CD4-positive, alpha-beta T cell treated with Interleukin-2 at 100 ng/mL for 4 hours (primary cell): ENCODE measurements around the gene CALCOCO1.
A peak's percentile ranks its signal among the peaks of the same experiment; 100 is the strongest.
"Not testable (repeated sequence)": the region's sequence is repeated elsewhere in the genome, so short reads cannot be mapped to it uniquely, and the experiment has no call there.

Experiments
- DNase-seq: peaks from one replicate; pipeline ENCODE4 v3.0.0-alpha.2; 2020; ENCODE audit warnings: low spot score

CALCOCO1 gene

DNA sequence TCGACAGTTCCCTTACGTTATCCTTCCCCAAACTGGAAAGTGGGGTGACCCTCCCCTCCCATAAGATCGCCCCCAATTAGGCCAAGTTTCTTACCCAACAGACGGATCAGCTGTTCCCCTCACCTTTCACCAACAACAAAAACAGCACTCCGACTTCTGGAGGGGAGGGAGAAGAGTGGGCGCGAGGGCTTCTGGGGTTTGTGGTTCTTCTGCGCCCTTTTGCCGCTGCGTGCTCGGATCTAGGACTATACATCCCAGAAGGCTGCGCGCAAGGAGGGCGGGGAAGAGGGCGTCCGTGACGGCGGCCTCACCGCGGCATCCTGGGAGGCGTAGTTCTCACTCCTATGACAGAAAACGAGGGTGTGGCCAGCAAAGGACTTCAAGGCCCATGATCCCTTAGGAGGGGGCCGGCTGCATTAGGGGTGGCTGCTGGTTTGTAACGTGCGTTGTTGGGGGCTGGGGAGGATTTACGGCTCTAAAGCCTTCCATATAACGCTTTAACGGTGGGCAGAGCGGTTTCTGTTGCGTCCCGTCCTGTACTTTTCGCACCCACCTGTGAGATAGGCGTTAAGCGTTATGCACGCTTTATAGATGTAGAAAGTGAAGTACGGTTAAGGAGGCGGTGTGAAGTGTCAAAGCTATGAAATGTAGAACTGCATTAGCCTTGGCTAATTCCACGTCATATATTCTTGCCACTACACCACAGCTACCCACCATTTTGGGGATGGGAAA lies at the start of gene CALCOCO1:
TSS of gene CALCOCO1 (minus strand) at position 143 of the 732 bp plus-strand sequence. CDS start 2,210 bp downstream, outside the sequence.
- peak; percentile 97 for DNase-seq

GRCh38 chr12:53776872-53777271 lies 49.6 kb upstream of the CALCOCO1 start:
- no peak for DNase-seq

DNA sequence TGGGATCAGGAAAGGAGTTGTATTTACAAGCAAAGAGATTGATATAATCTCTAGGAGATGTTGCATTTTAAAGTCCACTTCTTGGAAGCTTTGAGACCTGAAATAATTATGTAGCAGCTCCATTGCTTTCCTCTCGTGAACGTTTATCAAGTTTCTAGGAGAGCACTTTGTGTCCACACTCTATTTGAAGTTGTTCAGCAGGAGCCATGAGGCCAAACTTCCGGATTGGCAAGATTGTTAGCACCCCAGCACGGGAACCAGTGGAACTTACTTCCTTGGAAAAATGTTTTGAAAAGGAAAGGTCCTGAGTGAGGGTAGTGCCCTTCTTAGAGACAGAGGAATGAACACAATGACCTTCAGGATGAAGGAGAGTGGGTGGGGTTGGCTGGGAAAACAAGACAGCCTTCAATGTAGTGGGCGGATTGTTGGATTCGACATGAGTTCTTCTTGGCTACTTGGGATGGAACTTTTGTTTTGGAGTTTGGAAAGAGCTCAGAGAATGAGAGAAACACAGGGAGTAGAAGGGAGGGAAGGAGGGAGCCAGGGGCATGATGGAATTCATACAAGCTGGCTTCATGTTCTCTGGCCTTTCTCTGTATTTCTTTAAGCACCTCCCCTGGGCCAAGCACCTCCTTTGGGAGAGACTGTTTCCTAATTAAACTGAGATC lies 48.4 kb upstream of the CALCOCO1 start:
- no peak for DNase-seq

GRCh38 chr12:53770281-53770680 lies 43.0 kb upstream of the CALCOCO1 start:
- no peak for DNase-seq

GRCh38 chr12:53768976-53769375 lies 41.7 kb upstream of the CALCOCO1 start:
- no peak for DNase-seq

GRCh38 chr12:53766881-53767280 lies 39.6 kb upstream of the CALCOCO1 start:
- DNase-seq, result no peak

DNA sequence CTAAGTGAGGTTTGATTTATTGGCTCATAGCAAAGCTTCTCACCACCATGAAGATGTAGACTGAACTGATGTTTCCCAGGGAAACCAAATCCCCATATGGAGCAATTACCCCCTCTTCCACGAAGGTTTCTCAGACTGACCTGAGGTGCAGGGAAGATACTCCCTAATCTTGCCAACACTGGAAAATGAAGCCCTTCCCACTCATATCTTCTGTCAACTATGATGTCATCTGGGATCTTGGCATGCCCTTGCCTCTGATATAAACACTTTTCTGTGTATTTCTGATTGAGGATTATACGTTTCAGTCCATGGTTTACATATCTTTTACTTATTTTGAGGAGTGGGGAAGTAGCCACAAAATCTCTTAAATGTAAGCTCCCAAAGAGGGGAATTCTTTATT lies 38.6 kb upstream of the CALCOCO1 start:
- no peak for DNase-seq

GRCh38 chr12:53764615-53765014 lies 37.4 kb upstream of the CALCOCO1 start:
- no peak for DNase-seq

DNA sequence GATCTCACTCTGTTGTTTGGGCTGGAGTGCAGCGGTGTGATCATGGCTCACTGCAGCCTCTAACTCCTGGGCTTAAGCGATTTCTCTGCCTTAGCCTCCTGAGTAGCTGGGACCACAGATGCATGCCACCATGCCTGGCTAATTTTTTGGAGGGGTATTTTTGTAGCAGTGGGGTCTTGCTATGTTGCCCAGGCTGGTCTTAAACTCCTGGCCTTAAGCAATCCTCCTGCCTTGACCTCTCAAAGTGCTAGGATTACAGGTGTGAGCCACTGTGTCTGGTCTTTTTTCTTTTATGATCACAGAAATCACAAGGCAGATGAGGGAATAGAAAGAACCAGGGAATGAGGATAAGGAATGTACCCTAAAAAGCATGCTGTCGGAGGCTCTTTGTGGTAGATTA lies 35.5 kb upstream of the CALCOCO1 start:
- DNase-seq, result not testable (repeated sequence)

GRCh38 chr12:53761306-53761705 lies 34.1 kb upstream of the CALCOCO1 start:
- no peak for DNase-seq

GRCh38 chr12:53759261-53759660 lies 32.0 kb upstream of the CALCOCO1 start:
- DNase-seq, result no peak

GRCh38 chr12:53758730-53759103 lies 31.5 kb upstream of the CALCOCO1 start:
- no peak for DNase-seq

- no peak for DNase-seq
Measured at GRCh38 chr12:53758081-53758729, 31.0 kb upstream of the CALCOCO1 start.

DNA sequence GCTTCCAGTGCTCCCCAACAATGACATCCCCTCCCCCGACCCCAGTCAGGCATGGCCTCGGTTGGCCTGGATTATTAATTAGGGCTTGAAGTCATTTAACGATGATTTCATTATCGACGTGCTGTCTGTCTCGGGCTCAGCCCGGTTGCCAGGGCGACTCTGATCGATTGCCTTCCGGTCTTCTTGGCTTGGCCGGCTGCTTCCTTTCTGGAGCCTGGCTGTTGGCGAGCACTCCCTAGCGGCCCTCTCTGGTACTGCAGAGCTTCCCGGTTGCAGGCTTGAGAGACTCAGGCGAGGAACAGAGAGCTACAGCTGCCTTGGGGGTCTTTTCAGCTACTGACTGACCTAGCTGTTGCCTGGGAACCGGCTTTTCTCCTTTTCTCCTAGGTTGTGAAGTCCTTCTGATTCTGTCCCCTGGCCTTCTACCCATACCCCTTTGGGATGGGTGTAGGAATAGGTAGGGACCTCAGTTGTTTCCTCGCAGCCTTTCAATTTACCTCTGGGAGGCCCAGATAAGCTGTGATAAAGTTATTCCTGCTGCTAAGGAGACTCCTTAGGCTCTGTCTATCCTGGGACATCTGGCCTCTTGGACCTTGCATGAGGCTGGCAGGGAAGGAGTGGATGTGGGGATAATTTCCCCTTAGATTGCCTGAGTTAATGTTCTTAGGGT lies 30.0 kb upstream of the CALCOCO1 start:
- peak; percentile 83 for DNase-seq

DNA sequence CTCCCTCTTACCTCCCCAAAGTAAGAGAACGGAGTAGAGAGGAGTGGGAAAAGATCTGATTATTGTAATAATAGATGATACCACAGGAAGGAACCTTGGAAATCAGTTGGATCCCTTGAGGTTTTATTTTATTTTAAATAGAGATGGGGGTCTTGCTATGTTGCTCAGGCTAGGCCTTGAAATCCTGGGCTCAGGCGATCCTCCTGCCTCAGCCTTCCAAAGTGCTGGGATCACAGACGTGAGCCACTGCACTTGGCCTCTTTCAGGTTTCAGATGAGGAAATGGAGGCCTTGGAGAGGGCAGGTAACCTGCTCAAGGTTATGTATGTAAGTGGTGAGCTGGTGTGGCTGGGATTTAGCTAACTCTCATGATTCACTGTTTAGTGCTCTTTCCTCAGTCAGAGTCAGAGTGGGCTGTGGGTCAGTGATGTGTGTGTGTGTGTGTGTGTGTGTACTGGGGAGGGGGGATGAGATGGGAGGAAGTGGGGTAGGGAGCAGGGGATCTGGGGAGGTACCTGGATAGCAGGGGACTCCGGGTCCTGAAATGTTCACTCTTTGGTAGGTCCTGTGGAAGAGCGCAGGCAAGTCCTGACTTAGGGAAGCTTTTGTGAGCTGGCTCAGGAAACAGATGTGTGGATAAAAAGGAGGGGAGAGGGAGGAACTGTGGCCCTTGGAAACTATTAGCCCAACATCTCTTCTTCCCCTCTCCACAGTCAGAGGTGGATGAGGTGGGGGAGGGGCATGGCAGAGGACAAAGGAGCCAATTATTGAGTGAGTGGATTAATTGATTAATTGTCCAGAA lies 29.2 kb upstream of the CALCOCO1 start:
- DNase-seq, result no peak

GRCh38 chr12:53755893-53756292 lies 28.6 kb upstream of the CALCOCO1 start:
- DNase-seq, result no peak

- no peak for DNase-seq
Measured at GRCh38 chr12:53755451-53755891, 28.2 kb upstream of the CALCOCO1 start.

DNA sequence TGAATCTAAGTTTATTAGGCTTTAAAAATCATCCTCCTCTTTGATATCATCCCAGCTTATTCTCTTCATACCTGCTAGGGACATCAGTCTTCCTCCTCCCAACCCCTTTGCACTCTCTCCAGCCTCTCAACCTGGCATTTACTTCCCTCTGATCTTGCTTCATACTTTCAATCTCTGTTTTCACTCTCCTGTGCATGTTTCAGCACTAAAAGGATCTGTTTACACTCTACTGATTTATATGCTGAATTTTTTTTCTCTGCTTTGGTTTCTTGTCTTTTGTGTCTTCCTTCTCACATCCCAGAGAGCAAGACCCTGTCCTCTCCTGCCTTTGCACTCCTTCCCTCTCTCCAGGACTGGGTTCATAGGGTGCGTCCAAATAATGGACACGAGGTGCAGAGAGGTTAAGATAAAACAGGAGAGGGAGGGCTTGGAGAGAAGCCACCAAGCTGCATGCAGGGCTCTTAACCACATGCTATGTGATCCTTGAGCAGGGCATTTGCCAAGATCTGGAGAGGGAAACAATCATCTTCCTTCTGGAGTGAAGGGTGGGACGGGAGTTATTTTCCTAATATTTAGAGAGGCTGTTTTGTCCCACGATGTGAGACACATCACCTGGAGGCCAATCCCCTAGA lies 27.5 kb upstream of the CALCOCO1 start:
- DNase-seq, result no peak

GRCh38 chr12:53754188-53754585 lies 26.9 kb upstream of the CALCOCO1 start:
- no peak for DNase-seq

GRCh38 chr12:53752621-53753020 lies 25.4 kb upstream of the CALCOCO1 start:
- DNase-seq, result no peak

GRCh38 chr12:53752192-53752601 lies 24.9 kb upstream of the CALCOCO1 start:
- DNase-seq, result no peak
